ENCODE data around the gene STAG3. TPM values are rescaled to one million over a fixed set of nuclear protein-coding genes. Genes with fewer than 3 reads are reported as not detected.
"Not testable (repeated sequence)": the region's sequence is repeated elsewhere in the genome, so short reads cannot be mapped to it uniquely, and the experiment has no call there.

STAG3 gene
- polyA plus RNA-seq, 3 donors: 0.39 TPM; not detected in 1

- intact Hi-C loops (cut with micrococcal nuclease); H4K20me1 ChIP-seq (ENCODE audit: insufficient read depth, low read length); H3K36me3 ChIP-seq (replicated peaks in 1 of 2; ENCODE audit: control insufficient read depth in 1 of 2, insufficient read depth in 2 of 2, low read length in 2 of 2); DNase-seq; H3K36me3 Mint-ChIP-seq; H3K4me3 Mint-ChIP-seq; H3K27ac Mint-ChIP-seq; H3K9me3 ChIP-seq (replicated peaks in 1 of 2; ENCODE audit: control insufficient read depth in 1 of 2, insufficient read depth in 1 of 2, low read length in 2 of 2); H3K4me1 ChIP-seq (ENCODE audit: control insufficient read depth in 1 of 2, insufficient read depth in 2 of 2, low read length in 2 of 2); H3K9me3 Mint-ChIP-seq; H3K27me3 ChIP-seq (ENCODE audit: control insufficient read depth in 2 of 2, insufficient read depth in 2 of 2, low read length in 2 of 2); H3K9ac ChIP-seq (ENCODE audit: insufficient read depth, low read length, poor library complexity, severe bottlenecking); H3K4me3 ChIP-seq (replicated peaks in 1 of 3; ENCODE audit: low read depth in 2 of 3, low read length in 3 of 3); H3K79me2 ChIP-seq (ENCODE audit: insufficient read depth, low read length); H3K27ac ChIP-seq (ENCODE audit: low read depth in 1 of 2, low read length in 2 of 2); H3K4me1 Mint-ChIP-seq; H3K4me2 ChIP-seq (replicated peaks; ENCODE audit: extremely low read depth, low read length, poor library complexity, severe bottlenecking); H2AFZ ChIP-seq (ENCODE audit: insufficient read depth, low read depth, low read length, poor library complexity, severe bottlenecking): not testable (repeated sequence)
- WGBS (ENCODE audit: insufficient coverage): 100% methylated on average over 2 of the region's 6 CpGs
- peaks cover 14 to 31% (median 28%) of the 10 kb centered on the region in 3 donors for H3K27me3 Mint-ChIP-seq (ENCODE audit: low read depth in 3 of 3)
Measured at GRCh38 chr7:100183090-100183489, 5.4 kb downstream of the STAG3 start.

GRCh38 chr7:100185726-100186125 is 8.0 kb downstream of the STAG3 start:
- peaks cover 2 to 15% (median 15%) of the 10 kb centered on the region in 3 donors for H3K27me3 Mint-ChIP-seq (ENCODE audit: low read depth in 3 of 3)
- H3K36me3 Mint-ChIP-seq: no peaks in the 10 kb centered on the region
- H3K4me1 Mint-ChIP-seq: peaks cover 12% of the 10 kb centered on the region
- TF ChIP-seq, protein P1, sequence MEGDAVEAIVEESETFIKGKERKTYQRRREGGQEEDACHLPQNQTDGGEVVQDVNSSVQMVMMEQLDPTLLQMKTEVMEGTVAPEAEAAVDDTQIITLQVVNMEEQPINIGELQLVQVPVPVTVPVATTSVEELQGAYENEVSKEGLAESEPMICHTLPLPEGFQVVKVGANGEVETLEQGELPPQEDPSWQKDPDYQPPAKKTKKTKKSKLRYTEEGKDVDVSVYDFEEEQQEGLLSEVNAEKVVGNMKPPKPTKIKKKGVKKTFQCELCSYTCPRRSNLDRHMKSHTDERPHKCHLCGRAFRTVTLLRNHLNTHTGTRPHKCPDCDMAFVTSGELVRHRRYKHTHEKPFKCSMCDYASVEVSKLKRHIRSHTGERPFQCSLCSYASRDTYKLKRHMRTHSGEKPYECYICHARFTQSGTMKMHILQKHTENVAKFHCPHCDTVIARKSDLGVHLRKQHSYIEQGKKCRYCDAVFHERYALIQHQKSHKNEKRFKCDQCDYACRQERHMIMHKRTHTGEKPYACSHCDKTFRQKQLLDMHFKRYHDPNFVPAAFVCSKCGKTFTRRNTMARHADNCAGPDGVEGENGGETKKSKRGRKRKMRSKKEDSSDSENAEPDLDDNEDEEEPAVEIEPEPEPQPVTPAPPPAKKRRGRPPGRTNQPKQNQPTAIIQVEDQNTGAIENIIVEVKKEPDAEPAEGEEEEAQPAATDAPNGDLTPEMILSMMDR (IDR thresholded peaks at IDR 0.05): no peak
- Histone ChIP-seq H3K27me3 (ENCODE audit: control insufficient read depth in 2 of 2, insufficient read depth in 2 of 2, low read length in 2 of 2) (no peaks in the 10 kb centered on the region), H3K9me3 (replicated peaks in 1 of 2; ENCODE audit: control insufficient read depth in 1 of 2, insufficient read depth in 1 of 2, low read length in 2 of 2) (no peaks in the 10 kb centered on the region), H3K4me3 (replicated peaks in 1 of 3; ENCODE audit: low read depth in 2 of 3, low read length in 3 of 3) (no peak overlapping the region), H3K9ac (ENCODE audit: insufficient read depth, low read length, poor library complexity, severe bottlenecking) (no peak overlapping the region), H3K36me3 (replicated peaks in 1 of 2; ENCODE audit: control insufficient read depth in 1 of 2, insufficient read depth in 2 of 2, low read length in 2 of 2) (no peaks in the 10 kb centered on the region), H3K4me2 (replicated peaks; ENCODE audit: extremely low read depth, low read length, poor library complexity, severe bottlenecking) (no peak overlapping the region), H4K20me1 (ENCODE audit: insufficient read depth, low read length) (no peaks in the 10 kb centered on the region), H3K79me2 (ENCODE audit: insufficient read depth, low read length) (no peaks in the 10 kb centered on the region), H2AFZ (ENCODE audit: insufficient read depth, low read depth, low read length, poor library complexity, severe bottlenecking) (no peak overlapping the region), H3K27ac (ENCODE audit: low read depth in 1 of 2, low read length in 2 of 2) (no peak overlapping the region), H3K4me1 (ENCODE audit: control insufficient read depth in 1 of 2, insufficient read depth in 2 of 2, low read length in 2 of 2) (peaks cover 7 to 11% of the 10 kb centered on the region in 2 donors)
- no peak for DNase-seq
- no peaks in the 10 kb centered on the region for H3K9me3 Mint-ChIP-seq
- no peak overlapping the region for H3K27ac Mint-ChIP-seq
- intact Hi-C loops (cut with micrococcal nuclease): no loop called here
- H3K4me3 Mint-ChIP-seq: no peak overlapping the region
- WGBS (ENCODE audit: insufficient coverage): no CpG with 5 or more reads among the region's 2 CpGs
